Measurements from ENCODE around the gene SRD5A1.

- no peak for TF ChIP-seq CTCF (IDR thresholded peaks at IDR 0.05 in 2 of 3, conservative IDR thresholded peaks at IDR 0.05 in 1 of 3; ENCODE audit: borderline replicate concordance in 1 of 3, insufficient read depth in 1 of 3, low read depth in 2 of 3, low read length in 2 of 3)
- no peak for TF ChIP-seq POLR2A (IDR thresholded peaks at IDR 0.05; ENCODE audit: borderline replicate concordance, extremely low read depth, insufficient read depth, insufficient read length)
- no peak for TF ChIP-seq EGR1 (IDR thresholded peaks at IDR 0.05; ENCODE audit: low read depth)
- no peak for TF ChIP-seq CEBPB (IDR thresholded peaks at IDR 0.05; ENCODE audit: low read depth)
These were observed 9.3 kb upstream of the SRD5A1 start for GRCh38 chr5:6623941-6624340.

All from HCT116 (cell line).